Endothelial cell of umbilical vein (primary cell): Measurements from ENCODE around the gene HECTD1. TPM values are rescaled to one million over a fixed set of nuclear protein-coding genes. Genes with fewer than 3 reads are reported as not detected.

Experiments used
- BruUV-seq: library from RNA; stranded (reverse); fragments of 400-500 nt; replicated peaks from 2 replicates; lab custom pipeline; 2021; lab: Mats Ljungman, UMichigan
- CTCF ChIA-PET: fragments of 300-600, 350-600 bp; sonication (Branson Sonifier 250); formaldehyde crosslinking; loops from one replicate; lab custom pipeline; 2021; ENCODE audit warnings: antibody characterized with exemption, inconsistent platforms; lab: Charles Lee
- POLR2A ChIA-PET: fragments of 300-600, 350-600 bp; sonication (Branson Sonifier 250); formaldehyde crosslinking; loops from one replicate; lab custom pipeline; 2021; ENCODE audit warnings: antibody characterized with exemption, inconsistent platforms; lab: Charles Lee
- DNase-seq: peaks from one replicate; pipeline ENCODE4 v3.0.0-alpha.2; 2011; ENCODE audit warnings: low read depth, low spot score
- FAIRE-seq: peaks from 2 replicates; lab custom pipeline; 2011; peaks lifted over from hg19 to GRCh38; lab: Jason Lieb, UNC
- H2AFZ ChIP-seq: 2 replicates; pipeline ENCODE4 v1.6.0; 2012; ENCODE audit warnings: low read depth, low read length, control low read depth, inconsistent platforms
- H3K27ac ChIP-seq: 2 replicates; pipeline ENCODE4 v1.5.1; 2011; ENCODE audit warnings: low read depth, mild to moderate bottlenecking, control low read depth, low read length, moderate library complexity; ENCODE audit not compliant: insufficient read depth
- H3K27me3 ChIP-seq, 2 experiments: 2 replicates each; pipeline versions ENCODE4 v1.6.0 to v1.6.1; 2011; ENCODE audit warnings: low read length in 2 of 2, mixed read lengths in 1 of 2; ENCODE audit not compliant: control insufficient read depth in 2 of 2, insufficient read depth in 2 of 2
- H3K36me3 ChIP-seq, 2 experiments: 2 replicates in 1 of 2; 3 replicates in 1 of 2; pipeline ENCODE4 v1.5.1; 2011; ENCODE audit warnings: low read length in 2 of 2, mild to moderate bottlenecking in 1 of 2, moderate library complexity in 1 of 2; ENCODE audit not compliant: control insufficient read depth in 2 of 2, insufficient read depth in 2 of 2; ENCODE audit errors: extremely low read depth in 1 of 2
- H3K4me1 ChIP-seq: 3 replicates; pipeline ENCODE4 v1.5.1; 2011; ENCODE audit warnings: mild to moderate bottlenecking, low read length; ENCODE audit not compliant: control insufficient read depth, insufficient read depth; ENCODE audit errors: extremely low read depth
- H3K4me2 ChIP-seq: 2 replicates; pipeline ENCODE4 v1.6.1; 2011; ENCODE audit warnings: low read length, control low read depth, mixed read lengths; ENCODE audit not compliant: insufficient read depth
- H3K4me3 ChIP-seq, 3 experiments: fragments of 200-600 bp in 1 of 3; sonication (generic), shearing (Covaris generic) in 1 of 3; replicated peaks in 1 of 3; 2 replicates each; pipeline ENCODE4 v1.5.1; 2011 to 2016; ENCODE audit warnings: control low read depth in 3 of 3, low read length in 3 of 3, mild to moderate bottlenecking in 2 of 3, inconsistent platforms in 1 of 3, low read depth in 1 of 3, moderate library complexity in 1 of 3; ENCODE audit not compliant: insufficient read depth in 1 of 3
- H3K79me2 ChIP-seq: 2 replicates; pipeline ENCODE4 v1.6.0; 2012; ENCODE audit warnings: low read length, inconsistent platforms; ENCODE audit not compliant: control insufficient read depth, insufficient read depth
- H3K9ac ChIP-seq: replicated peaks from 2 replicates; pipeline ENCODE3; 2011; ENCODE audit warnings: low read length, control low read depth; ENCODE audit not compliant: insufficient read depth; ENCODE audit errors: extremely low read depth
- H3K9me1 ChIP-seq: replicated peaks from 3 replicates; pipeline ENCODE4 v1.6.0; 2011; ENCODE audit warnings: mild to moderate bottlenecking, low read length; ENCODE audit not compliant: control insufficient read depth, insufficient read depth; ENCODE audit errors: extremely low read depth
- H3K9me3 ChIP-seq: replicated peaks from 2 replicates; pipeline ENCODE4 v1.5.1; 2012; ENCODE audit warnings: low read length, inconsistent platforms; ENCODE audit not compliant: control insufficient read depth, insufficient read depth
- H4K20me1 ChIP-seq: replicated peaks from 2 replicates; pipeline ENCODE3; 2011; ENCODE audit warnings: mild to moderate bottlenecking, low read length; ENCODE audit not compliant: control insufficient read depth, insufficient read depth; ENCODE audit errors: extremely low read depth
- CTCF ChIP-seq, 2 donors: IDR thresholded peaks; 1 replicate in 1 of 2; 2 replicates in 1 of 2; pipeline ENCODE4 v1.5.1; 2011; ENCODE audit warnings: low read length in 2 of 2, mild to moderate bottlenecking in 2 of 2, moderate library complexity in 2 of 2, control low read depth in 1 of 2, inconsistent platforms in 1 of 2, low read depth in 1 of 2; ENCODE audit not compliant: insufficient read depth in 1 of 2; ENCODE audit errors: extremely low read depth in 1 of 2
- EZH2 ChIP-seq: IDR thresholded peaks from 2 replicates; pipeline ENCODE4 v1.6.1; 2012; ENCODE audit warnings: borderline replicate concordance, low read depth, mild to moderate bottlenecking, moderate library complexity, low read length, inconsistent platforms; ENCODE audit not compliant: severe bottlenecking
- FOS ChIP-seq: IDR thresholded peaks from 2 replicates; pipeline ENCODE4 v1.6.1; 2011; ENCODE audit warnings: mild to moderate bottlenecking, low read length, moderate library complexity, borderline replicate concordance; ENCODE audit not compliant: insufficient read depth
- JUN ChIP-seq: IDR thresholded peaks from 2 replicates; pipeline ENCODE4 v1.6.1; 2011; ENCODE audit warnings: borderline replicate concordance, low read depth; ENCODE audit not compliant: insufficient read length, insufficient read depth
- MAX ChIP-seq: IDR thresholded peaks from 2 replicates; pipeline ENCODE4 v1.6.1; 2011; ENCODE audit not compliant: insufficient read depth, insufficient read length
- MYC ChIP-seq: IDR thresholded peaks from one replicate; pipeline ENCODE4 v1.6.1; 2011; ENCODE audit warnings: mild to moderate bottlenecking, low read depth, low read length
- POLR2A ChIP-seq: IDR thresholded peaks from 2 replicates; pipeline ENCODE4 v1.6.1; 2012; ENCODE audit warnings: low read depth, mild to moderate bottlenecking, control low read depth, low read length
- POLR2AphosphoS5 ChIP-seq: IDR thresholded peaks from 2 replicates; pipeline ENCODE4 v1.6.1; 2012; ENCODE audit warnings: low read depth, mild to moderate bottlenecking, control low read depth, low read length, moderate library complexity; ENCODE audit not compliant: insufficient read depth
- dilution Hi-C: fragments of 300-500 bp; cut with MboI; formaldehyde crosslinking; loops from one replicate; pipeline ENCODE4 v1.15.0; 2019; ENCODE audit warnings: low sequenced_read_pairs; ENCODE audit not compliant: extremely low pct_ligation_motif_present
- intact Hi-C: fragments of 100-400 bp; cut with micrococcal nuclease; formaldehyde crosslinking; loops from one replicate; pipeline ENCODE4 v1.10.0; 2022
- polyA plus RNA-seq, 4 experiments: library from polyadenylated mRNA; depleted of rRNA in 3 of 4; stranded (reverse) in 3 of 4; unstranded in 1 of 4; fragments of >200 nt; gene quantifications; 2 replicates each; pipeline versions ENCODE4 v1.2.1 to v1.2.3, GENCODE V29; 2011 to 2012; ENCODE audit warnings: missing spikeins in 1 of 4
- total RNA-seq: library from RNA; stranded (reverse); gene quantifications from 2 replicates; pipeline ENCODE4 v1.2.3, GENCODE V29; 2021

The HECTD1 gene
- total and polyA plus RNA-seq, 2 donors (not counting 3 experiments of a cell fraction or from before 2014, with no cell fraction given) = 67.9 to 181 TPM

GRCh38 chr14:31212893-31213292, 5.3 kb upstream of the HECTD1 start:
- Histone ChIP-seq H3K27ac (no peak overlapping the region), H3K9me3 (no peaks in the 10 kb centered on the region), H3K4me3 (no peak overlapping the region), H3K9me1 (no peaks in the 10 kb centered on the region), H4K20me1 (no peaks in the 10 kb centered on the region), H3K36me3 (no peaks in the 10 kb centered on the region), H3K27me3 (no peaks in the 10 kb centered on the region), H2AFZ (no peak overlapping the region), H3K4me2 (no peak overlapping the region), H3K79me2 (no peaks in the 10 kb centered on the region), H3K4me1 (peaks cover 4% of the 10 kb centered on the region), H3K9ac (no peak overlapping the region)
- intact Hi-C loops = no loop called here
- FAIRE-seq = no peak
- POLR2A ChIA-PET = no interaction called here
- TF ChIP-seq MAX = no peak
- no peak for TF ChIP-seq POLR2AphosphoS5
- no peak for TF ChIP-seq POLR2A
- TF ChIP-seq JUN = no peak
- no peak for TF ChIP-seq EZH2
- no peak for TF ChIP-seq MYC
- dilution Hi-C loops = no loop called here
- no peak for DNase-seq
- BruUV-seq = no TSS peak
- CTCF ChIA-PET = interaction anchor here (0.6 kb wide), 1 partner anchor 10 kb away, joined by 3 read pairs; no protein-coding TSS in a partner anchor

- POLR2A ChIA-PET = interaction anchor here (0.6 kb wide), 1 partner anchor 8 kb away, joined by 3 read pairs; no protein-coding TSS in a partner anchor
- dilution Hi-C loops = no loop called here
- FAIRE-seq = no peak
Observed at GRCh38 chr14:31209605-31210004, 2.0 kb upstream of the HECTD1 start.

More at GRCh38 chr14:31209605-31210004, 2.0 kb upstream of the HECTD1 start:
- Histone ChIP-seq H3K27ac (no peak overlapping the region), H3K79me2 (peaks cover 28% of the 10 kb centered on the region), H3K36me3 (no peaks in the 10 kb centered on the region), H4K20me1 (peaks cover 4% of the 10 kb centered on the region), H3K9ac (no peak overlapping the region), H3K4me1 (peaks cover 14% of the 10 kb centered on the region), H3K27me3 (no peaks in the 10 kb centered on the region), H2AFZ (no peak overlapping the region), H3K4me2 (no peak overlapping the region), H3K9me3 (no peaks in the 10 kb centered on the region), H3K9me1 (no peaks in the 10 kb centered on the region), H3K4me3 (no peak overlapping the region)
- CTCF ChIA-PET = interaction anchor here (1.4 to 3.8 kb wide), 3 partner anchors 65 to 116 kb away, joined by 7 to 25 read pairs (median 17); no protein-coding TSS in a partner anchor
- TF ChIP-seq MAX (no peak), POLR2AphosphoS5 (no peak), CTCF (IDR thresholded peaks at IDR 0.05; ENCODE audit: extremely low read depth in 1 of 2, insufficient read depth in 1 of 2, low read depth in 1 of 2, low read length in 2 of 2) (no peak), EZH2 (no peak), FOS (no peak), JUN (no peak)
- no peak for DNase-seq
- BruUV-seq = no TSS peak
- intact Hi-C loops = loop anchor here (2.0 to 5.0 kb wide), 2 partner anchors 182 to 241 kb away; partner anchors contain the start of genes AP4S1 and STRN3
